ENCODE data around the gene B4GALT5. TPM values are rescaled to one million over a fixed set of nuclear protein-coding genes. Genes with fewer than 3 reads are reported as not detected.

B4GALT5 gene
- total RNA-seq, 1 experiment from 2014 or later = 63.1 TPM

DNA sequence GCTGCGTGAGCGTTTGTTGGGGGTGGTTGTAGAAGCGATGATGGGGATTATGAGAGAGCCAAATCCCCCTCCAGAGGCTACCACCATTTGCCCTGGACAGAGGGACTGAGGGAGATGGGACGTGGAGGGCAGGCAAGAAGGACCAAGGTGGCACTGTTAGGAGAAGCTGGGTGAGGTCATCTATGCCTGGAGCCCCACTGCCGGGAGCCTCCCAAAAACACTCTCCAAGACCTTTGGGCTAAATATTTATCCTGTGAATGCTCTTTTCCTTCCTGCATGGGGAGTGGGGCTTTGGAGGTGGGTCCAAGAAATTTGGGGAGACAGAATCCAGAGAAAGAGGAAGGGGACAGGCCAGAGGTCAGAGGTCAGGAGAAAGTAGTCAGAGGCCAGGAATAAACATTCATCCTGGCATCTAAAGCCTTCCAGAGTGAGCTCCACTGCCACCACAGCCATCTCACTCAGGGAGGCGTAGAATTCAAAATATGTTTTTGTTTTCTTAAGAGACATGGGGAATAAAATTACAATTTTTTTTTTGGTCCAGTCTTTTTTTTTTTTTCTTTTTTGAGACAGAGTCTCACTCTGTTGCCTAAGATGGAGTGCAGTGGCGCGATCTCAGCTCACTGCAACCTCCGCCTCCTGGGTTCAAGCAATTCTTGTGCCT lies 128.0 kb downstream of the B4GALT5 start:
- Histone ChIP-seq H3K4me2 (peak overlapping the region; percentile 53), H3K9me3 (ENCODE audit: insufficient read depth, low read depth) (peaks cover 7% of the 10 kb centered on the region), H3K27ac (peak overlapping the region; percentile 94), H4K20me1 (ENCODE audit: insufficient read depth) (no peaks in the 10 kb centered on the region), H3K79me2 (ENCODE audit: low read depth) (peaks cover 8% of the 10 kb centered on the region; the same call in 1 of the 2 replicates), H3K27me3 (ENCODE audit: insufficient read depth, low read depth) (no peaks in the 10 kb centered on the region), H3K9me2 (ENCODE audit: insufficient read depth) (no peaks in the 10 kb centered on the region), H3K36me3 (ENCODE audit: low read depth) (no peaks in the 10 kb centered on the region; the same call in 1 of the 2 replicates), H2AFZ (no peak overlapping the region; the same call in 1 of the 2 replicates), H3F3A (ENCODE audit: insufficient read depth, low read depth) (peaks cover 81% of the 10 kb centered on the region), H3K4me3 (no peak overlapping the region; the same call in 1 of the 2 replicates), H3K4me1 (replicated peaks; ENCODE audit: insufficient read depth) (peaks cover 97% of the 10 kb centered on the region)
- ChIA-PET CTCF (interaction anchor here (0.8 kb wide), 1 partner anchor 44 kb away, joined by 3 read pairs; no protein-coding TSS in a partner anchor), POLR2A (ENCODE audit: unreplicated experiment) (interaction anchor here (0.6 to 0.8 kb wide), 4 partner anchors 8 to 31 kb away, joined by 3 to 14 read pairs (median 6); no protein-coding TSS in a partner anchor)
- TF ChIP-seq, protein P1, sequence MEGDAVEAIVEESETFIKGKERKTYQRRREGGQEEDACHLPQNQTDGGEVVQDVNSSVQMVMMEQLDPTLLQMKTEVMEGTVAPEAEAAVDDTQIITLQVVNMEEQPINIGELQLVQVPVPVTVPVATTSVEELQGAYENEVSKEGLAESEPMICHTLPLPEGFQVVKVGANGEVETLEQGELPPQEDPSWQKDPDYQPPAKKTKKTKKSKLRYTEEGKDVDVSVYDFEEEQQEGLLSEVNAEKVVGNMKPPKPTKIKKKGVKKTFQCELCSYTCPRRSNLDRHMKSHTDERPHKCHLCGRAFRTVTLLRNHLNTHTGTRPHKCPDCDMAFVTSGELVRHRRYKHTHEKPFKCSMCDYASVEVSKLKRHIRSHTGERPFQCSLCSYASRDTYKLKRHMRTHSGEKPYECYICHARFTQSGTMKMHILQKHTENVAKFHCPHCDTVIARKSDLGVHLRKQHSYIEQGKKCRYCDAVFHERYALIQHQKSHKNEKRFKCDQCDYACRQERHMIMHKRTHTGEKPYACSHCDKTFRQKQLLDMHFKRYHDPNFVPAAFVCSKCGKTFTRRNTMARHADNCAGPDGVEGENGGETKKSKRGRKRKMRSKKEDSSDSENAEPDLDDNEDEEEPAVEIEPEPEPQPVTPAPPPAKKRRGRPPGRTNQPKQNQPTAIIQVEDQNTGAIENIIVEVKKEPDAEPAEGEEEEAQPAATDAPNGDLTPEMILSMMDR (conservative IDR thresholded peaks at IDR 0.05) = no peak
- no peak for TF ChIP-seq EZH2 (IDR thresholded peaks at IDR 0.05; ENCODE audit: low read depth)
- intact Hi-C loops (cut with micrococcal nuclease; ENCODE audit: unreplicated experiment) = no loop called here
- BruUV-seq (replicated peaks) = no TSS peak
- peak; percentile 23 to 74 for DNase-seq

DNA sequence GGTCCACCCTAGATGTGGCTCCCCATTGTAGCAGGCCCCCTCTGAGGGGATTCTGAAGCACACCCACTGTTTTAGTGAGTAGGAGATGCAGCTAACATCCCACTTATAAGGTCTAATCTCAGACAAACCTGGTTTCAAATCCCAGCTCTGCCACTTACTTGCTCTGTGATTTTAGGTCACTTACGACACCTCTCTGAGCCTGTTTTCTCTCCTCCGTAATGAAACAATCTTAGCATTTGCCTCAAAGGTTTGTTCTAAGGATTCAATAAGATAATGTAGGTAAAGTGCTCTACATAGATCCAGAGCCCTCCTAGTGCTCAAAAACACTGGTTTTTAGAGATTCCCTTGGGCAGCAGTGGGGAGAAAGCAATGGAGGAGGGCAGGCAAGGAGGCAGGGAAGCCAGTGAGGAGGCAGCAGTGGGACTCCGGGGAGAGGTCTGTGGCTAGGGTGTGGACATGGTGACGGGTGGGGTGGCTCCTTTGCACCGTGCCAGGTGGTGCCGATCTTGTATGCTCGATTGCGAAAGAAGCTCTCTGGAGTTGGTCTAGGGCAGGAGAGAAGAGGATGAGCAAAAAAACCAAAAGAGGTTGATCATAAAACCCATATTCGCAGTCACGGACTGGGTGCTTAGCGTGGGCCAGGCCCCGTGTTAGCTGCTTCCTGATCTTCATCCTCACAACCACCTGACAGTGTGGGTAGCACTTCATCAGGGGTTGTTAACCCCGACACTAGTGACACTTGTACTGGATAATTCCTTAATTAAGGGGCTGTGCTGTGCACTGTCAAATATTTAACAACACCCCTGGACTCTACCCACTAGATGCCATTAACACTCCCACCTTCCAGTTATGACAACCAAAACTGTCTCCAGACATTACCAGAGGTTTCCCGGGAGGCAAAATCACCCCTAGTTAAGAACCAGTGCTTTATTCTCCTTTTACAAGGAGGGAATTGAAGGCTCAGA lies 129.0 kb downstream of the B4GALT5 start:
- Histone ChIP-seq H3K4me2 (peak overlapping the region; percentile 53), H3K36me3 (ENCODE audit: low read depth) (no peaks in the 10 kb centered on the region; the same call in 1 of the 2 replicates), H4K20me1 (ENCODE audit: insufficient read depth) (no peaks in the 10 kb centered on the region), H3K79me2 (ENCODE audit: low read depth) (peaks cover under 1% of the 10 kb centered on the region; the same call in 1 of the 2 replicates), H3F3A (ENCODE audit: insufficient read depth, low read depth) (peaks cover 76% of the 10 kb centered on the region), H2AFZ (no peak overlapping the region; the same call in 1 of the 2 replicates), H3K27ac (peak overlapping the region; percentile 94), H3K9me3 (ENCODE audit: insufficient read depth, low read depth) (peaks cover 7% of the 10 kb centered on the region), H3K4me3 (peak overlapping the region; percentile 15; the same call in 1 of the 2 replicates), H3K27me3 (ENCODE audit: insufficient read depth, low read depth) (no peaks in the 10 kb centered on the region), H3K4me1 (replicated peaks; ENCODE audit: insufficient read depth) (peaks cover 97% of the 10 kb centered on the region), H3K9me2 (ENCODE audit: insufficient read depth) (no peaks in the 10 kb centered on the region)
- TF ChIP-seq, protein P1 (conservative IDR thresholded peaks at IDR 0.05) = no peak
- TF ChIP-seq EZH2 (IDR thresholded peaks at IDR 0.05; ENCODE audit: low read depth) = no peak
- peak; percentile 71 to 85 for DNase-seq
- intact Hi-C loops (cut with micrococcal nuclease; ENCODE audit: unreplicated experiment) = no loop called here
- ChIA-PET POLR2A (ENCODE audit: unreplicated experiment) (interaction anchor here (0.6 to 0.9 kb wide), 2 partner anchors 10 to 14 kb away, joined by 5 read pairs; no protein-coding TSS in a partner anchor), CTCF (interaction anchor here (0.5 to 1.9 kb wide), 4 partner anchors 19 to 385 kb away, joined by 3 to 7 read pairs (median 4); no protein-coding TSS in a partner anchor)
- BruUV-seq (replicated peaks) = TSS peak; percentile 90

Measured in PC-9 (cell line).